PC-3 (cell line): ENCODE measurements around the gene MED1. TPM values are rescaled to one million over a fixed set of nuclear protein-coding genes. Genes with fewer than 3 reads are reported as not detected.

ENCODE experiments used
- ATAC-seq: fragments of 200-7000 bp; cut with Tn5 transposase; 2 replicates; pipeline ENCODE4 v1.9.1; 2020; ENCODE audit warnings: mild to moderate bottlenecking, moderate library complexity
- BruUV-seq: library from RNA; stranded (reverse); fragments of 400-500 nt; replicated peaks from 2 replicates; lab custom pipeline; 2021; lab: Mats Ljungman, UMichigan
- CTCF ChIA-PET: fragments of 300-600 bp; sonication (Branson Sonifier 250); formaldehyde crosslinking; loops from one replicate; lab custom pipeline; 2022; ENCODE audit warnings: antibody characterized with exemption; lab: Charles Lee
- POLR2A ChIA-PET: fragments of 300-600 bp; sonication (Branson Sonifier 250); formaldehyde crosslinking; loops from one replicate; lab custom pipeline; 2022; ENCODE audit warnings: antibody characterized with exemption; ENCODE audit not compliant: unreplicated experiment; lab: Charles Lee
- DNase-seq: peaks from one replicate; pipeline ENCODE4 v3.0.0-alpha.2; 2015
- H2AFZ ChIP-seq: fragments of 300-600 bp; sonication (generic); 2 replicates; pipeline ENCODE4 v1.6.0; 2016; ENCODE audit warnings: antibody characterized with exemption, low read length
- H3F3A ChIP-seq: fragments of 300-600 bp; sonication (generic); one replicate; pipeline ENCODE4 v1.6.0; 2017; ENCODE audit warnings: antibody characterized with exemption, low read length, control low read depth, mild to moderate bottlenecking; ENCODE audit not compliant: unreplicated experiment
- H3K27ac ChIP-seq: fragments of 300-600 bp; sonication (generic); 2 replicates; pipeline ENCODE4 v1.5.1; 2016; ENCODE audit warnings: mild to moderate bottlenecking, low read length
- H3K27me3 ChIP-seq: fragments of 300-600 bp; sonication (generic); 2 replicates; pipeline ENCODE4 v1.6.1; 2016; ENCODE audit warnings: low read length, mixed read lengths
- H3K36me3 ChIP-seq: fragments of 300-600 bp; sonication (generic); 2 replicates; pipeline ENCODE4 v1.6.1; 2016; ENCODE audit warnings: low read depth, mixed run types, low read length, mixed read lengths
- H3K4me1 ChIP-seq: fragments of 300-600 bp; sonication (generic); 2 replicates; pipeline ENCODE4 v1.5.1; 2016; ENCODE audit warnings: low read length; ENCODE audit not compliant: insufficient read depth
- H3K4me2 ChIP-seq: fragments of 300-600 bp; sonication (generic); 2 replicates; pipeline ENCODE4 v1.6.0; 2016; ENCODE audit warnings: low read length
- H3K4me3 ChIP-seq: fragments of 300-600 bp; sonication (generic); 2 replicates; pipeline ENCODE4 v1.5.1; 2016; ENCODE audit warnings: mild to moderate bottlenecking, low read length, mixed read lengths
- H3K79me2 ChIP-seq: fragments of 300-600 bp; sonication (generic); 2 replicates; pipeline ENCODE4 v1.6.1; 2017; ENCODE audit warnings: low read length, mixed read lengths
- H3K9ac ChIP-seq: fragments of 300-600 bp; sonication (generic); 2 replicates; pipeline ENCODE4 v1.6.0; 2016; ENCODE audit warnings: mild to moderate bottlenecking, low read length
- H3K9me2 ChIP-seq: fragments of 300-600 bp; sonication (generic); replicated peaks from 2 replicates; pipeline ENCODE4 v1.6.1; 2016; ENCODE audit warnings: mixed run types, low read length, mixed read lengths
- H3K9me3 ChIP-seq: fragments of 300-600 bp; sonication (generic); 2 replicates; pipeline ENCODE4 v1.6.1; 2016; ENCODE audit warnings: low read length, mixed read lengths
- H4K20me1 ChIP-seq: fragments of 300-600 bp; sonication (generic); 2 replicates; pipeline ENCODE4 v1.6.1; 2016; ENCODE audit warnings: low read length, mixed read lengths
- EZH2 ChIP-seq: fragments of 300-600 bp; sonication (generic); IDR thresholded peaks from one replicate; pipeline ENCODE4 v1.6.1; 2017; ENCODE audit warnings: antibody characterized with exemption, mild to moderate bottlenecking, low read length; ENCODE audit not compliant: unreplicated experiment
- EZH2phosphoT487 ChIP-seq: fragments of 300-600 bp; sonication (generic); IDR thresholded peaks from 2 replicates; pipeline ENCODE4 v1.6.1; 2018; ENCODE audit warnings: mild to moderate bottlenecking, antibody characterized with exemption, low read length, borderline replicate concordance
- intact Hi-C: fragments of 100-400 bp; cut with micrococcal nuclease; formaldehyde crosslinking; loops from 2 replicates; pipeline ENCODE4 v1.9.0; 2023
- total RNA-seq: library from RNA; depleted of rRNA; stranded (reverse); fragments of >200 nt; gene quantifications from 2 replicates; pipeline ENCODE4 v1.2.3, GENCODE V29; 2014; rRNA removed
- TF ChIP-seq, protein P1 (sequence below): fragments of 300-600 bp; sonication (generic); conservative IDR thresholded peaks from 2 replicates; pipeline ENCODE4 v1.5.1; 2017; ENCODE audit warnings: antibody characterized with exemption, low read depth, mild to moderate bottlenecking, low read length

MED1 gene
- total RNA-seq, 1 experiment from 2014 or later: 19.1 TPM

DNA sequence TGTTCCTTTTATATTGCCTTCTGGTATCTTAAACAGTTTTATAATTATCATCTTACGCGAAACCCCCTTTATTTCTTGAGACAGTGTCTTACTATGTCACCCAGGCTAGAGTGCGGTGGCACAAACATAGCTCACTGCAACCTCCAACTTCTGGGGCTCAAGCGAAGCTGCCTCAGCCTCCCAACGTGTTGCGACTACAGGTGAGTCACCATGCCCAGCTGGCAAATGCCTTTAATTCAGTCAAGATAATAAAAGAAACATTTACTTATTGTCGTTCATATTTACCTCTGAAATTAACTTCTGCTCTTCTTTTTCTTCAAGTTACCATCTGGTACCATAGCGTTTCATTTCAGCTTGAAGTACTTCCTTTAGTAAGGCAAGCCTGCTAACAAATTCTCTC, 93.6 kb downstream of the MED1 start:
- POLR2A ChIA-PET: interaction anchor here (0.5 kb wide), 1 partner anchor 30 kb away, joined by 3 read pairs; no protein-coding TSS in a partner anchor
- TF ChIP-seq EZH2phosphoT487 (no peak), EZH2 (no peak)
- TF ChIP-seq, protein P1, sequence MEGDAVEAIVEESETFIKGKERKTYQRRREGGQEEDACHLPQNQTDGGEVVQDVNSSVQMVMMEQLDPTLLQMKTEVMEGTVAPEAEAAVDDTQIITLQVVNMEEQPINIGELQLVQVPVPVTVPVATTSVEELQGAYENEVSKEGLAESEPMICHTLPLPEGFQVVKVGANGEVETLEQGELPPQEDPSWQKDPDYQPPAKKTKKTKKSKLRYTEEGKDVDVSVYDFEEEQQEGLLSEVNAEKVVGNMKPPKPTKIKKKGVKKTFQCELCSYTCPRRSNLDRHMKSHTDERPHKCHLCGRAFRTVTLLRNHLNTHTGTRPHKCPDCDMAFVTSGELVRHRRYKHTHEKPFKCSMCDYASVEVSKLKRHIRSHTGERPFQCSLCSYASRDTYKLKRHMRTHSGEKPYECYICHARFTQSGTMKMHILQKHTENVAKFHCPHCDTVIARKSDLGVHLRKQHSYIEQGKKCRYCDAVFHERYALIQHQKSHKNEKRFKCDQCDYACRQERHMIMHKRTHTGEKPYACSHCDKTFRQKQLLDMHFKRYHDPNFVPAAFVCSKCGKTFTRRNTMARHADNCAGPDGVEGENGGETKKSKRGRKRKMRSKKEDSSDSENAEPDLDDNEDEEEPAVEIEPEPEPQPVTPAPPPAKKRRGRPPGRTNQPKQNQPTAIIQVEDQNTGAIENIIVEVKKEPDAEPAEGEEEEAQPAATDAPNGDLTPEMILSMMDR: no peak
- DNase-seq (no peak), ATAC-seq (no peak)
- BruUV-seq: no TSS peak
- no peaks in the 10 kb centered on the region for H3K9me3 ChIP-seq
- H3K27ac ChIP-seq: no peak overlapping the region
- no peak overlapping the region for H2AFZ ChIP-seq
- H3K4me1 ChIP-seq: no peaks in the 10 kb centered on the region
- H3F3A ChIP-seq: no peaks in the 10 kb centered on the region
- H3K27me3 ChIP-seq: no peaks in the 10 kb centered on the region
- intact Hi-C loops: no loop called here
- H3K9me2 ChIP-seq: no peaks in the 10 kb centered on the region
- CTCF ChIA-PET: no interaction called here
- H4K20me1 ChIP-seq: no peaks in the 10 kb centered on the region
- H3K9ac ChIP-seq: no peak overlapping the region
- H3K79me2 ChIP-seq: no peaks in the 10 kb centered on the region
- no peak overlapping the region for H3K4me2 ChIP-seq
- no peaks in the 10 kb centered on the region for H3K36me3 ChIP-seq
- no peak overlapping the region for H3K4me3 ChIP-seq

Other genes starting within 250 kb of the MED1 start
- gene STAC2, start 225.3 kb downstream of the MED1 start, total RNA-seq: not detected in 2 replicates
- gene FBXL20, start 49.6 kb downstream of the MED1 start, total RNA-seq: 2.2 and 5.0 TPM in 2 replicates
- 30.4 and 39.2 TPM in 2 replicates for gene CDK12, start 10.2 kb upstream of the MED1 start, total RNA-seq
- not detected in 2 replicates for gene NEUROD2, start 156.7 kb upstream of the MED1 start, total RNA-seq
- 2.9 and 3.1 TPM in 2 replicates for gene PPP1R1B, start 175.7 kb upstream of the MED1 start, total RNA-seq
- gene STARD3, start 185.9 kb upstream of the MED1 start, total RNA-seq: 30.5 and 56.4 TPM in 2 replicates
- 0.12 and 0.51 TPM in 2 replicates for gene TCAP, start 214.1 kb upstream of the MED1 start, total RNA-seq
- 1.2 and 1.4 TPM in 2 replicates for gene PNMT, start 217.2 kb upstream of the MED1 start, total RNA-seq
- 5.9 and 10.3 TPM in 2 replicates for gene PGAP3, start 236.8 kb upstream of the MED1 start, total RNA-seq
- gene ERBB2, start 248.8 kb upstream of the MED1 start, total RNA-seq: 36.2 and 57.1 TPM in 2 replicates